B cell (primary cell): Measurements from ENCODE around the gene N4BP2. TPM values are rescaled to one million over a fixed set of nuclear protein-coding genes. Genes with fewer than 3 reads are reported as not detected.

Experiments used
- ATAC-seq: fragments of 200-7000 bp; cut with Tn5 transposase; one replicate; pipeline ENCODE4 v1.10.0; 2021; ENCODE audit warnings: low read depth, mild to moderate bottlenecking, moderate number of reproducible peaks, moderate library complexity
- CTCF ChIA-PET: fragments of 350-600 bp; sonication (Branson Sonifier 250); formaldehyde crosslinking; loops from one replicate; lab custom pipeline; 2021; ENCODE audit warnings: antibody characterized with exemption, inconsistent platforms; lab: Charles Lee
- POLR2A ChIA-PET: fragments of 350-600 bp; sonication (Branson Sonifier 250); formaldehyde crosslinking; loops from one replicate; lab custom pipeline; 2021; ENCODE audit warnings: antibody characterized with exemption; lab: Charles Lee
- DNase-seq: peaks from one replicate; pipeline ENCODE4 v3.0.0; 2013
- H2AFZ ChIP-seq: 2 replicates; pipeline ENCODE4 v1.6.1; 2012; ENCODE audit warnings: mild to moderate bottlenecking, low read depth, low read length; ENCODE audit not compliant: insufficient read depth, poor library complexity, severe bottlenecking
- H3K27ac ChIP-seq, 2 donors: 1 replicate in 1 of 2; 2 replicates in 1 of 2; pipeline ENCODE4 v1.5.1; 2012 to 2013; ENCODE audit warnings: low read length in 2 of 2, mild to moderate bottlenecking in 2 of 2, moderate library complexity in 1 of 2
- H3K27me3 ChIP-seq, 4 experiments: fragments of 200-600 bp in 1 of 4; sonication (generic) in 1 of 4; replicated peaks in 1 of 4; 1 replicate in 2 of 4; 2 replicates in 2 of 4; pipeline versions ENCODE4 v1.6.1 to v1.7.0; 2013 to 2016; ENCODE audit warnings: low read length in 3 of 4, mild to moderate bottlenecking in 2 of 4, mixed read lengths in 1 of 4, moderate library complexity in 1 of 4; ENCODE audit not compliant: insufficient read depth in 4 of 4, control insufficient read depth in 3 of 4; ENCODE audit errors: control extremely low read depth in 1 of 4
- H3K36me3 ChIP-seq, 2 experiments: replicated peaks in 1 of 2; 1 replicate in 1 of 2; 2 replicates in 1 of 2; pipeline versions ENCODE4 v1.6.1 to v1.7.1; 2013; ENCODE audit warnings: low read length in 1 of 2; ENCODE audit not compliant: insufficient read depth in 2 of 2, control insufficient read depth in 1 of 2; ENCODE audit errors: control extremely low read depth in 1 of 2, extremely low read depth in 1 of 2
- H3K4me1 ChIP-seq, 2 donors: fragments of 200-600 bp in 1 of 2; sonication (generic) in 1 of 2; 1 replicate in 1 of 2; 2 replicates in 1 of 2; pipeline versions ENCODE4 v1.5.1 to v1.6.1; 2013 to 2017; ENCODE audit warnings: low read length in 2 of 2; ENCODE audit not compliant: control insufficient read depth in 2 of 2, insufficient read depth in 2 of 2
- H3K4me2 ChIP-seq: replicated peaks from 2 replicates; pipeline ENCODE3; 2012; ENCODE audit warnings: mild to moderate bottlenecking, low read depth, low read length; ENCODE audit not compliant: poor library complexity, severe bottlenecking
- H3K4me3 ChIP-seq, 5 experiments: fragments of 200-600 bp in 1 of 5; sonication (generic) in 1 of 5; 1 replicate in 3 of 5; 2 replicates in 2 of 5; pipeline versions ENCODE4 v1.5.1 to v1.7.0; 2011 to 2016; ENCODE audit warnings: low read length in 4 of 5, mild to moderate bottlenecking in 4 of 5, low read depth in 2 of 5, control low read depth in 1 of 5, moderate library complexity in 1 of 5; ENCODE audit not compliant: insufficient read depth in 1 of 5; ENCODE audit errors: control extremely low read depth in 1 of 5, extremely low read depth in 1 of 5
- H3K79me2 ChIP-seq: fragments of 200-600 bp; sonication (generic); one replicate; pipeline ENCODE4 v1.6.0; 2016; ENCODE audit warnings: low read length; ENCODE audit not compliant: control insufficient read depth, insufficient read depth
- H3K9ac ChIP-seq: fragments of 200-600 bp; sonication (generic); 2 replicates; pipeline ENCODE4 v1.6.1; 2017; ENCODE audit warnings: mild to moderate bottlenecking, low read length, moderate library complexity
- H3K9me3 ChIP-seq, 3 donors: one replicate each; pipeline versions ENCODE4 v1.6.1 to v1.7.1; 2013; ENCODE audit warnings: low read length in 2 of 3; ENCODE audit not compliant: control insufficient read depth in 2 of 3, insufficient read depth in 1 of 3; ENCODE audit errors: control extremely low read depth in 1 of 3
- H4K20me1 ChIP-seq: 2 replicates; pipeline ENCODE4 v1.6.0; 2012; ENCODE audit warnings: mild to moderate bottlenecking, low read length; ENCODE audit not compliant: insufficient read depth, control insufficient read depth, poor library complexity, severe bottlenecking
- H3K27ac Mint-ChIP-seq: one replicate; pipeline ENCODE4 v1.8.0; 2021; ENCODE audit warnings: mixed read lengths
- H3K27me3 Mint-ChIP-seq: one replicate; pipeline ENCODE4 v1.8.0; 2021; ENCODE audit warnings: mixed read lengths
- H3K4me1 Mint-ChIP-seq: one replicate; pipeline ENCODE4 v1.8.0; 2021; ENCODE audit warnings: mixed read lengths
- H3K4me3 Mint-ChIP-seq: one replicate; pipeline ENCODE4 v1.8.0; 2021; ENCODE audit warnings: mixed read lengths
- H3K9me3 Mint-ChIP-seq: one replicate; pipeline ENCODE4 v1.8.0; 2022; ENCODE audit warnings: mixed read lengths; ENCODE audit not compliant: insufficient read depth
- EZH2 ChIP-seq: IDR thresholded peaks from 2 replicates; pipeline ENCODE4 v1.6.1; 2012; ENCODE audit warnings: borderline replicate concordance, low read depth, mild to moderate bottlenecking, moderate library complexity, low read length; ENCODE audit not compliant: insufficient read depth, poor library complexity, severe bottlenecking
- WGBS: methylation state at CpG from one replicate; pipeline ENCODE4 v1.1.5; 2013; ENCODE audit warnings: missing lambda C conversion rate; ENCODE audit not compliant: insufficient coverage; 5-methylcytosine and 5-hydroxymethylcytosine counted together
- intact Hi-C: fragments of 100-400 bp; cut with micrococcal nuclease; formaldehyde crosslinking; loops from one replicate; pipeline ENCODE4 v1.10.0; 2022
- polyA plus RNA-seq: library from polyadenylated mRNA; depleted of rRNA; stranded (reverse); fragments of >200 nt; gene quantifications from 2 replicates; pipeline ENCODE4 v1.2.3, GENCODE V29; 2012
- total RNA-seq, 2 donors: library from RNA; stranded (reverse); fragments of 120-200 nt in 1 of 2; gene quantifications; 1 replicate in 1 of 2; 2 replicates in 1 of 2; pipeline versions ENCODE4 v1.2.3 to v1.2.4, GENCODE V29; 2013 to 2022
- TF ChIP-seq, protein P1 (sequence below): fragments of 200-600 bp; IDR thresholded peaks from one replicate; pipeline ENCODE4 v1.8.0; 2022; ENCODE audit warnings: antibody characterized with exemption, mild to moderate bottlenecking

N4BP2 gene
- total and polyA plus RNA-seq, 2 donors (not counting 1 experiment from before 2014, with no cell fraction given): 2.4 to 12.8 TPM

- peaks cover 50% of the 10 kb centered on the region for H3K79me2 ChIP-seq
- peak overlapping the region; percentile 85 for H3K4me3 Mint-ChIP-seq
- no peaks in the 10 kb centered on the region for H3K9me3 Mint-ChIP-seq
- 17% methylated on average over 2 of the region's 5 CpGs for WGBS
- intact Hi-C loops: loop anchor here (1.0 kb wide), 3 partner anchors 10 to 119 kb away; no protein-coding TSS in a partner anchor
- TF ChIP-seq EZH2: no peak
- TF ChIP-seq, protein P1, sequence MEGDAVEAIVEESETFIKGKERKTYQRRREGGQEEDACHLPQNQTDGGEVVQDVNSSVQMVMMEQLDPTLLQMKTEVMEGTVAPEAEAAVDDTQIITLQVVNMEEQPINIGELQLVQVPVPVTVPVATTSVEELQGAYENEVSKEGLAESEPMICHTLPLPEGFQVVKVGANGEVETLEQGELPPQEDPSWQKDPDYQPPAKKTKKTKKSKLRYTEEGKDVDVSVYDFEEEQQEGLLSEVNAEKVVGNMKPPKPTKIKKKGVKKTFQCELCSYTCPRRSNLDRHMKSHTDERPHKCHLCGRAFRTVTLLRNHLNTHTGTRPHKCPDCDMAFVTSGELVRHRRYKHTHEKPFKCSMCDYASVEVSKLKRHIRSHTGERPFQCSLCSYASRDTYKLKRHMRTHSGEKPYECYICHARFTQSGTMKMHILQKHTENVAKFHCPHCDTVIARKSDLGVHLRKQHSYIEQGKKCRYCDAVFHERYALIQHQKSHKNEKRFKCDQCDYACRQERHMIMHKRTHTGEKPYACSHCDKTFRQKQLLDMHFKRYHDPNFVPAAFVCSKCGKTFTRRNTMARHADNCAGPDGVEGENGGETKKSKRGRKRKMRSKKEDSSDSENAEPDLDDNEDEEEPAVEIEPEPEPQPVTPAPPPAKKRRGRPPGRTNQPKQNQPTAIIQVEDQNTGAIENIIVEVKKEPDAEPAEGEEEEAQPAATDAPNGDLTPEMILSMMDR: no peak
- H3K4me1 Mint-ChIP-seq: peaks cover 76% of the 10 kb centered on the region
- H3K9ac ChIP-seq: peak overlapping the region; percentile 58
- ChIA-PET POLR2A (interaction anchor here (0.5 to 4.1 kb wide), 11 partner anchors 9 to 167 kb away, joined by 3 to 40 read pairs (median 4); no protein-coding TSS in a partner anchor), CTCF (interaction anchor here (0.9 to 9.3 kb wide), 11 partner anchors 10 to 139 kb away, joined by 4 to 93 read pairs (median 7); partner anchors contain the start of gene RHOH)
- peaks cover 60 to 88% of the 10 kb centered on the region in 2 donors for H3K4me1 ChIP-seq
- H3K36me3 ChIP-seq: no peaks in the 10 kb centered on the region
- peak overlapping the region; percentile 92 to 94 for H3K27ac ChIP-seq
- H3K4me3 ChIP-seq: peak overlapping the region; percentile 11 to 61 (median 37)
- no peaks in the 10 kb centered on the region for H3K27me3 ChIP-seq
- peaks cover 0 to 2% (median 0%) of the 10 kb centered on the region in 3 donors for H3K9me3 ChIP-seq
- peak overlapping the region; percentile 97 for H3K27ac Mint-ChIP-seq
- peak; percentile 79 for ATAC-seq
- DNase-seq: peak; percentile 87
- H3K27me3 Mint-ChIP-seq: no peaks in the 10 kb centered on the region
- no peak overlapping the region for H2AFZ ChIP-seq
- no peaks in the 10 kb centered on the region for H4K20me1 ChIP-seq
- peak overlapping the region; percentile 80 for H3K4me2 ChIP-seq
Observed at GRCh38 chr4:40185830-40186664, 129.4 kb downstream of the N4BP2 start.
